ENCODE results near the gene PARP1. TPM values are rescaled to one million over a fixed set of nuclear protein-coding genes. Genes with fewer than 3 reads are reported as not detected.

Gene PARP1
- total RNA-seq, 4 donors from 2014 or later: 40.4 to 72.2 (median 51.1) TPM

- no peak for TF ChIP-seq CTCF (IDR thresholded peaks at IDR 0.05; ENCODE audit: low read depth)
Observed at GRCh38 chr1:226410958-226411357, 3.1 kb upstream of the PARP1 start.

- no peak for TF ChIP-seq CTCF (IDR thresholded peaks at IDR 0.05; ENCODE audit: low read depth)
Observed at GRCh38 chr1:226409392-226409791, 1.5 kb upstream of the PARP1 start.

GRCh38 chr1:226408285-226409184 is 642 bp upstream of the PARP1 start:
- TF ChIP-seq CTCF (IDR thresholded peaks at IDR 0.05; ENCODE audit: low read depth): no peak

- TF ChIP-seq CTCF (IDR thresholded peaks at IDR 0.05; ENCODE audit: low read depth): no peak
Observed at GRCh38 chr1:226407199-226407496, 745 bp downstream of the PARP1 start.

GRCh38 chr1:226406401-226406881 is 1.5 kb downstream of the PARP1 start:
- TF ChIP-seq CTCF (IDR thresholded peaks at IDR 0.05; ENCODE audit: low read depth): no peak

GRCh38 chr1:226405411-226405988 is 2.4 kb downstream of the PARP1 start:
- no peak for TF ChIP-seq CTCF (IDR thresholded peaks at IDR 0.05; ENCODE audit: low read depth)

- no peak for TF ChIP-seq CTCF (IDR thresholded peaks at IDR 0.05; ENCODE audit: low read depth)
Observed at GRCh38 chr1:226404904-226405222, 3.0 kb downstream of the PARP1 start.

All from subcutaneous adipose tissue (tissue), 4 donors.